Inflammatory macrophage treated with lipopolysaccharide for 4 hours (primary cell): ENCODE results near the gene C1orf159.
"Not testable (repeated sequence)": the region's sequence is repeated elsewhere in the genome, so short reads cannot be mapped to it uniquely, and the experiment has no call there.

Source experiments
- DNase-seq: peaks from one replicate; pipeline ENCODE4 v3.0.0-alpha.2; 2020

The C1orf159 gene

DNA sequence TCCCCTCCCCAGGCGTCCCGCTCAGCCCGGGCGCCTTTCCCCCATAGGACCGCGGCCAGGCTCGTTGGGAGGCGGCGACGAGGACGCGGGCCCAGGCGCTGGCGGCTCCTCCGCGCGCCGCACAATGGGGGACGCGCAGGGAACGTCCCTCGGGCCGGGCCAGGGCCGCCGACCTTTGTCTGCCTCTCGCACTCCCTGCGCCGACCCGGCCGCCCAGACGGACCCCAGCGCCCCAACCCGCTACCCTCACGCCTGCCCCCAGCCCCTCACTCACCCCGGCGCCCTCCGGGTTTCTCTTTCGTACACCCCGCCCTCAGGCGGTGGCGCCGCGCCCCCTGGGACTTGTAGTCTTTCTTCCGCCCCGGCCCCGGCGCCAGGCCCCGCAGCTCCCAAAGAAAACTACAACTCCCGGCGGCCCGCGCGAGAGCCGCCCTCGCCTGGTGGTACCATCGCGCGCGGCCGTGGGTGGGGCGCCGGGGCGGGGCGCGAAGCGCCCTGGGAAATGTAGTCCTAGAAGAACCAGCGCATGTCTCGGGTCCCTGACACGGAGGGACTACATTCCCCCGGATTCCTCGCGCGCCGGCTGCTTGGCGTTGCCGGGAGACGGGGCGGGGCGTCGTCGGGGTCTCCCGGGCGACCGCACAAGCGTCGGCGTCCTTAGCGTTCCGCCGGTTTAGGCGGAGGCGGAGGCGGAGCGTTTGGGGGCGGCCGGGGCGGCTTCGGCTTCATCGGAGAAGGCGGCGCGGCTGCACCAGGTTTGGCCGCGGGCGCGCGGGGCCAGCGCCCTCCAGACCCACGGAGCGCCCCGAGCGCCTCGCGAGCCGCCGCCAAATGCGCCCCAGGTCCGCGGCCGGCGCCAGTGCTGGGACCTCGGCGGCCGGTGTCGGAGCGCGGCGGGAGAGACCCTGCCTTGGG, at the start of gene C1orf159:
C1orf159 (minus strand) TSS at position 304 of the 915 bp plus-strand sequence. CDS start 24,546 bp downstream, outside the sequence.
- peak; percentile 97 for DNase-seq

DNA sequence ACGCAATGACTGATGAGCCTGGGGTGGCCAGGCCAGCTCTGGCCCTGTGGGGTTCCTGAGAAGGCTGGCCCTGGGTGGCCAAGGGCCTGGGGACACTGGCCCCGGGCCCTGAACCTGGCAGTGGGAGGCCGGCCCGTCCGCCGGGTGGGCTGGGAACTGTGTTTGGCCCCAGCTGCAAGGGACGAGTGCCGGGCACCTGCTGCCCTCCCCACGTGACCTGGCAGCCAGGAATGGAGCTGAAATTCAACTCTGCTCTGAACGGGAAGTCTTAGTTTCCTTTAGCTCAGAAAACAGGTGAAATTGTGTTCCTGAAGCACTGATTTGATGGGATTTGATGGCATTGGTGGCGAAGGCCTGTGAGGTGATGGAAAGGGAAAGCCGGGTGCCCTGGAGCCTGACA, 49.6 kb upstream of the C1orf159 start:
- no peak for DNase-seq

DNA sequence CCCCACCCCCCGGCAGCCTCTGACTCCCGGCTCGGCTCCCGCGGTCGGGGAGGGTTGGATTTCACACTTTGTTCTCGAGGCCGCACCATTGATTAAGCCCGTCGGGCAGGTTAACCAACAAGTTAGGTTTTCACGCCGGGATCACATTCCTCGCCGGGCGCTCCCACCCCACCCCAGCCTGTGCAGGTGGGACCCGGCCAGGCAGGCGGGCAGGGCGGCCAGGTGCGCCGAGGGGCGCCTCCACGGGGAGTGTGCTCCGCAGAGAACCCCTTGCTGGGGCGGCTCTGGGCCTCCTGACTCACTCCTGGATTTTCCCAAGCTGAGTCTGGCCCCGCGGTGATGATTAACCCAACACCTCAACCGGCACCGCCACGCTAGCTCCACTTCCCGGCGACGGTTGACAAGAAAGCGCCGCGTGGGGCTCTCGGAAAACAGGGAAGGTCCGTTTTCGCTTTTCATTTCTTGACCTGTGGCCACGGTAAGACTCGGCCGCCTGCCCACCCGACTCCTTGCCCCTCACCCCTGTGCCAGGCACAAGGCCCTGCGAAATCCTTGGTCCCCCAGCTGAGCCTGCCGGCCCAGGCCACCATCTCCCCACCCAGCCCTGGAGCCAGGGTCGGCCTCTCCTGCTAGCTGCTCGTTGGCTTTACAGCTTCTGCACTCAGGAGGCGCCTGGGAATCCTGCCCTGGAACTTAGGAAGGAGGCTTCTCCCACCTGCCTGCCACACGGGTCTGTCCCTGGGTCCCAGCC, 49.0 kb upstream of the C1orf159 start:
- DNase-seq: no peak

DNA sequence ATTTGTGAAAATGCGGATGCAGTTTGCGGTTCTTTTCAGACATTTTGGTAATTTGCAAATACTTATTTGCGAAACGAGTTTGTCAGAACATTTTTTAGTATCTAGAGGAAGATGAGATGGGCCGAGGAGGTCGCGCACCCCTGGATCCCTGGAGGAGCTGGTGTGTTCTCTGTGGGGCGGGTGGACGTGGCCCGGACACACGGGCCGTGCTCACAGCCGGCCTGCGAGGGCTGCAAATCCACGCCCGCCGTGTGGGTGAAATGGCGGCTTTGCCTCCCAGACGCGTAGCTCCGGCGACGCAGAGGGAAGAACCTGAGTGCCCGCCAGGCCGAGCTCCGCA, 48.4 kb upstream of the C1orf159 start:
- no peak for DNase-seq

DNA sequence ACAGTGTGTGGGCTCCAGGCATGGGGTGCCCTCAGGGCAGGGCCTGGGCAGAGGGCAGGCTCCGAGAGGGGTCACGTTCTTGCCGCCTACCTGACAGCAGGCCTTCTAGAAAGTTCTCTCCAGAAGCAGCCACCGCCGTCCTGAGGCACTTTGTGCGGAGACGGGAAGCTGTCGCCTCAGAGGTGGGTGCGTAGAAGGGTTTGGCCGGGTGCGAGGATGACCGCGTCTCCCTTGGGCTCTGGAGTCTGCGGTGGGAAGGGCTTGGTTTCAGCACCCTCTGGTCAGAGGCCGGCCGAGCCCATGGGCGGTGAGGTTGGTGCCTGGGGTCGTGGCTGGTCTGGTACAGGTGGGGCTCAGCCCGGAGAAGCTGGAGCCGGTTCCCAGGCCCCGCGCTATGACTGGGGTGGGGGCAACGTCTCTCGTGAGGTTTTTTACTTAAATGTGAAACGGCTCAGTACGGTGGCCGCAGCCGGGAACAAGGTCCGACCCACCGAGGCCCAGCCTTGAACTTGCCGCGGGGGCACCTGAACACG, 47.7 kb upstream of the C1orf159 start:
- DNase-seq: no peak

DNA sequence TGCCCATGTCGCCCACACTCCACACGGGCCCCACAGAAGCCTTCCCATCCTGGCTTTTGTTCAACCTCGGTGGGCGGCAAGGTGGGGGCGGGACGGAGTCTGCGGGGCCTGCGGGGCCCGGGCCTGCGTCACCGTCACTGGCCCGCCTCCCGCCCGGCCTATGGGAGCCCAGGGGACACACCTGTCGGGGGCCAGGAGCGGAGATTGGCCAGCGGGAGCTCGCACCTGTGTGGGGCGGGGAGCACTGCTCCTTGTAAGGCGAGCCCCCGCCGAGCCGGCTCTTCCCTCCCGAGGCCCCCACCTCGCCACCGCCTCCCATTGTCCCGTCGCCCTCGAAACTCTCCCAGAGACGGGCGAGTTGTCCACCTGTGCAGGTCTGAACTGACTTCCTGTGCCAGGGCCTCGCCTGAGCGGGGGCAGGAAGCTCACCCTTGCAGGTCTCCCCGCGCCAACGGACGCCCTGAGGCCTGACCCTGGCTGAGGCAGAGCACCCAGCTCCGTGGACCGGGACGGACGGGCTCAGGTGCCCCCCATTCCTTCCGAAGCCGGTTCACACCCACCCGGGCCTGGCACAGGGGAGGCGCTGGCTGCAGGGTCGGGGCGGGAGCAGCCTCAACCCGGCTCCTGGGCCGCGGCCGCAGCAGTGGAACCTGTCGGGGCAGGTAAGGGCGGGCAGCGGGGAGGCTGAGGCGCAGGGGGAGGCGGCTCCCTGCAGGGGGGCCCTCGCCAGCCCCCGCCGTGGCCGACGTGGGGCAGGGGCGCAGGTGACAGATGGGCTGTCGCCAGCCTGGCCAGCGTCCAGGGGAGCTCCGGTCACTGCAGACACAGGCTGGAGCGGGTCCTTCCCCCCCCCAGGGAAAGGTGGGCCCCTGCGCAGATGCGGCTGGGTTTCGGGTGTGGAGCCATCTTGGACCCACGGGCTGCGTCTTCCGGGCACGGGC, 47.0 kb upstream of the C1orf159 start:
- DNase-seq: no peak

DNA sequence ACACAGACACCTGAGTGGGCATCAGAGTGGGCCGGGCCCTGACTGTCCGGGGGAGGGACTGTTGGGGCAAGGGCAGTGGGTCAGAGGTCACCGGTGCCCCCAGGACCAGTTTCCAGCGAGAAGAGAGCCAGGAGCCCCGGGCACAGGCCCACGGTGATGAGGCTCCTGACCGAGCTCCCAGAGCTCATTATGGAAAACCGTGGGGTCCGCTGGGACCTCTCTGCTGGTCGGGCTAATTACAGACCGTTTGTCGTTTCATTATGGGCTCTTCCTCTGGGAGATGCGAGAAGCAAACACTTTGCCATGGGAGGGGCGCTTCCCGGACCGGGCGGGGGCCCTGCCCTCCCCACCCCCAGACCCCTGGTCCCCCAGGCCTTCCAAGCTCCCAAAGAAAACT, 45.8 kb upstream of the C1orf159 start:
- DNase-seq: no peak

DNA sequence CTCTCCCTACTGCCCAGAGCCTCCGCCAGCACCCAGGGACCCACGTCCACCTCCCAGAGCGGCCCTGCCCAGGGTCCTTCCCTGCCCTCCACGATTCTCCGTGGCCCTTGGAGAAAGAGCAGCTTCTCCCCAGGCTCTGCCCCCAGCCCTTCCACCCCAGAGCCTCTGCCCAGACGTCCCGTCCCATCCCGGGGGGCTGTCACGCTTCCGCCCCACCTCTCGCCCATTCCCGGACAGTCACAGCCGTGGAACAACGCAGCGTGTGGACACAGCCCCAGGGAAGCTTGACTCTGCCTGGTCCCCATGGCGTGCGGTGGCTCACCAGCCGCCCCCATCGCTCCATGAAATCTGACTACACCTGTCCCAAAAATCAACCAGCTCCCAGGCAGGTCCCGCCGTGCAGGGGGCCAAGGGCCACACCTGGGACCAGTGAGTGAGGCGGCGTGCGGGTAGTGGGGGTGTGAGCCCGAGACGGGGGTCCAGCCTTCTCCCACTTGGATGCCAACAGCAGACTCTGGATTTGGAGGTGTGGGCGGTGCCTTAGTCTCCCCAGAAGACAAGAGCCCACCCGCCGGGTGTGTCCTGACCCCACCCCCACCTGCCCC, 45.3 kb upstream of the C1orf159 start:
- no peak for DNase-seq

DNA sequence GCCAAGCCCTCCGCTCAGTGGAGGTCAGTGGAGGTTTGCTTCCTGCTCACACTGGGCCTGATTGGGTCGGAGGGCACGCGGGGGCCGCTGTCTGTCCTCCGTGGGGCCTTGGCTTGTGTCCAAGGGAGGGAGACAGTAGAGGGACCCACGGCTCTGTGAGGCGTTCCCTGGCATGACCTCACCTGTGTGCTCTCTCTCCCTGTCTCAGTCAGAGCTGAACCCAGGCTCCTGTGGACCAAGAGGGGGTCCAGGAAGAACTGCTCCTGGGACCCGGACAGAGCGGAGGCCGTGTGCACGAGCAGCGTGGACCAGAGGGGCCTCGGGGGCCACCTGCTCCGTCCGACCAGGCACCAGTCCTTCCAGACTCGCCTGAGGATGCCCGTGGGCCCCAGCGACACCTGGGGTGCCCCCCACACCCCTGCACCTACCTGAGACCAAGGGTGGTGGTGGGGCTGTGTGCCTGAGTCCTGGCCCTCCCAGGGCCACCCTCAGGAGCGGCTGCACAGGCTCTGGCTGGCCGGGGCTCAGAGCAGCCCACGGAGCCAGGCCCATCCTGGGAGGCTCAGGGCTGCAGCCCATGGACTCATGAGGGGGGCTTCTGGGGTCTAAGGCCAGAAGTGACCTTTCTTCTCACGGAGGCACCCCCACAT, 44.5 kb upstream of the C1orf159 start:
- no peak for DNase-seq

DNA sequence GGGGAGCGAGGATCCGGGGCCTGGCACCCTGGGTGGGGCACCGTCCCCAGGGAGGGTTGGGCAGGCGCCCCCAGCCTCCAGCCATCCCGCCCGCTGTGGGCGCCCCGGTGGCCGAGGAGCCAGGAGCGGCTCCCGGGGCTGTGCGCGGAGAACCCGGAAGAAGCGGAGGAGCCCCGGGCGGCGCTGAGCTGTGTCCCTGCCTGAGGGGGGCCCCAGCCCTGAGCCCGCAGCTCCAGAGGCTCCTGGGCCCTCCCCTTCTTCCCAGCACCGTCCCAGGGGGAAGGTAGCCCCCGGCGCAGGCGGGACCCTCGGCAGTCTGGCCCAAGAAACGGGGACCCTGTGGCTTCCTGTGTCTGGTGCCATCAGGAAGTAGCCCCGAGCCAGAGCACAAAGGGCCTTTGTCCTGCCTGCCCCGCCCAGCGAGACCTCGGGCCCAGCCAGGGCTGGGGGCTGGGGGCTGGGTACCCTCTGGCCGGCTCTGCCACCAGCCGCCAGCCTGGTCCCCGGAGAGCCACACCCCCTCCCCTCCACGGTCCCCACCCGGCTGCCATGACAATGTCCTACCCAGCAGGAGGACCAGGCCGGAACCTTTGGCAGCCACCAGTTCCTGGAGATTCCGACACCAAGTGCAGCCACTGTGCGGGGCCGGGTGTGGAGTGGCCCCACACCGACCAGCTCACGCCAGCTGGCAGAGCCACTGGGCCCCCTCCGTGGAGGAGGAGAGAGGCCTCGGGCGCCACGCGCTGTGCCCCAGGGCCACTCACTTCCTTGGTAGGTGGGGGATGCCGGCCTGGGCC, 42.2 kb upstream of the C1orf159 start:
- peak; percentile 38 for DNase-seq

DNA sequence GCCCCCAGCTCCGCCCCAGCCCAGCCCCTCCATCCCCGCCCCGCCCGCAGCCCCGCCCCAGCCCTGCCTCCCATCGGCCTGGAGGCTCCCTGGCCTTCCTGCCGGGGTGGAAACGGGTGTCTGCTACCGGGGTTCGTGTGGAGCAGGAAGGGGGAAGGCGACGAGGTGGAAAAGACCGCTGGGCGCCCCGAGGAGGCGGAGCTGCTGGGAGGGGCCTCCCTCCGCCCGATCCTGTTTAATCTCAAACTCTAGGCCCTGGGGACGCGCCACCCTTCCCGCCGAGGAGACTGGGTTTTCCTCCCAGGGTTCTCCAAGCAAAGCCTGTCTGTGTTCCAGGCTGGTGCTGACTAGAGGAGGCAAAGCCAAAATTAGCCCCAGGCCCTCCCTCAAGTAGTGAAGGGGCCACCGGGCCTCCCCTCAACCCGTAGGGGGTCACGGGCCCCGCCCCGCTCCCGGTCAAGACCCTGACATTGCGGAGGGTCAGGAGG, 41.6 kb upstream of the C1orf159 start:
- DNase-seq: peak; percentile 90

DNA sequence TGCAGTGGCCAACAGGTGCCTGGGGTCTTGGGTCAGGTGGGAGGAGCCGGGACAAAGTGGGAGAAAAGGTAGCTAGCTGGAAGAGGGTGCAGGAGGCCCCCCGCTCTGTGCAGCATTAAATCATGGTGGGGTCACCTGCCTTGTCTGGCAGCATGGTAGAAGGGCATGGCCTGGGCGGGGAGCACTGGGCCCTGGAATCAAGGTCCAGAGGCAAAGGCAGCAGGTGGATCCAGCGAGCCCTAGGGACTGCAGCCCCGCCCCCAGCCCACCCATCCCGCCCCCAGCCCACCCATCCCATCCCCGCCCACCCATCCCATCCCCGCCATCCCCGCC, 41.1 kb upstream of the C1orf159 start:
- no peak for DNase-seq

DNA sequence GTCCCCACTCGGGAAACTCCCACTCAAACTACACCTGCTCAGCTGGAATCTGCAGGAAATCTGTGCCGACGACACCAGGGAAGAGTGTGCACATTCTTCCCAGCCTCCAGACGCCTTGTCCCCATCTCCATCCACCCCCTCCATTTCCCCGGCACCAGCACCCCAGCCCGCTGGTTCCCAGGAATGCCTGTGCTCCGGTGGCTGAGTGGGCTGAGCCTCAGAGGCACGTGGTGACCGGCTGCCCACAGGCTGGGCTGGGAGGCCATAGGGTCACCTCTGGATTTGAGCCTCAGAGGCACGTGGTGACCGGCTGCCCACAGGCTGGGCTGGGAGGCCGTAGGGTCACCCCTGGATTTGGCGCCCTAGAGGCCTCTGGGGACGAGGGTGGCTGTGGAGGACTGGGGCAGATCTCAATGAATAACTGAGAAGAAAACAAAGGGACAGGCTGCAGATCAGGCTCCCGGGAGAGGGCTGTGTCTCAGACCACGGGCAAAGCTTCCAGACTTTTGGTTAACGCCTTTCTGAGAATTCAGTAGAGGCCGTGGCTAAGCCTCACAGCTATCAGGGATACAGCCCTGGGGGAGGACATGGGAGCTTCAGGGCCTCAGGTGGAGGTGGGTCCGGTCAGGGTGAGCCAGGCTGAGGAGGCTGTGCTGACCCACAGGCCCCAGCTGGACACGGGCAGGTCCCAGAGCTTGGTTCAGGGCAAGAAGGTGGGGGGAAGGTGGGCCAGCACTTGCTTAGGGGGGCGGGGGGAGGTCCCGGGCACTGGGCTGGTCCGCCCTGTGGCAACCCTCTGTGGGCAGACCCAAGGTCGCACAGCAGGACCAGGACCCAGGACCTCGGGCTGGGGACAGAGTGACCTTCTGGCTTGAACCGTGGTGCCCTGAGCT, 40.5 kb upstream of the C1orf159 start:
- DNase-seq: no peak

DNA sequence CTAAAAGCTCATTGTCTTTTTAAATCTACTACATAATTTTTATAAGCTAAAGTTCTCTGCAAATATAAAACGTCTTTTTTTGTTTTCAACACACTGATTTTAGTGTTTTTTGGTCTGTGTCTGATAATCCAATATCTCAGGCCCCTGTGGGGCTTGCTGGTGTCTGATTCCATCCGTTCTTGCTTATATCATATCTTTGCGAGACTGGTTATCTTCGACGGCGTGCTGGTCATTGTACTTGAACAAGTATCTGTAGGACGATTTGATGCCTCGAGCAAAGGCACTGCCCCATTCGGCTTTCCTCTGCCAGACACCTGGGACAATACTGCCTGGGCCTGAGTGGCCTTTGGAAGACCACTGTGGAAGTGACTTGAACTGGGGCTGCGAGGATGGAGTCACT, 39.4 kb upstream of the C1orf159 start:
- no peak for DNase-seq

DNA sequence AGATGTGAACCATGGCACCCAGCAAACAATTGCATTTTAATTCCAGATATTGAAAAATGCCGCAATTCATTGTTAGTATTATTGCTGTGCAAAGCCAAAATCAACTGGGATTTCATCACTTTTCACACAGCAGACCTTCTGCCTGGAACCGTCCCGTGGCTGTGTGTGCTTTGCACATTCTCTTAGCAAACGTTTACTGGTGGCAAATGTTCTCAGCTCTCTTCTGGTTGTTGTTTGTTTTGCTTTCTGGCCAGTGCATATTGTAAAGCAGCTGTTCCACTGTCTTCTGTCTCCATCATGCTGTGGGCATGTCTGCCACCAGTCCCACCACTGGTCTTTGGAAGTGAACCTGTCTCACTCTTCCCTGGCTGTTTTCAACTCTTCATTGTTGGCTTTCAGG, 38.0 kb upstream of the C1orf159 start:
- no peak for DNase-seq

DNA sequence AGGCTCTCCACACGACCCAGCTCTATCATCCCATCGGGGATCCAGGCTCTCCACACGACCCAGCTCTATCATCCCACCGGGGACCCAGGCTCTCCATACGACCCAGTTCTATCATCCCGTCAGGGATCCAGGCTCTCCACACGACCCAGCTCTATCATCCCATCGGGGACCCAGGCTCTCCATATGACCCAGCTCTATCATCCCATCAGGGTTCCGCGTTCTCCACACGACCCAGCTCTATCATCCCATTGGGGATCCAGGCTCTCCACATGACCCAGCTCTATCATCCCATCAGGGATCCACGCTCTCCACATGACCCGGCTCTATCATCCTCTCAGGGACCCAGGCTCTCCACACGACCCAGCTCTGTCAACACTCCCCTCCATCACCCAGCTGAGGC, 37.3 kb upstream of the C1orf159 start:
- not testable (repeated sequence) for DNase-seq

DNA sequence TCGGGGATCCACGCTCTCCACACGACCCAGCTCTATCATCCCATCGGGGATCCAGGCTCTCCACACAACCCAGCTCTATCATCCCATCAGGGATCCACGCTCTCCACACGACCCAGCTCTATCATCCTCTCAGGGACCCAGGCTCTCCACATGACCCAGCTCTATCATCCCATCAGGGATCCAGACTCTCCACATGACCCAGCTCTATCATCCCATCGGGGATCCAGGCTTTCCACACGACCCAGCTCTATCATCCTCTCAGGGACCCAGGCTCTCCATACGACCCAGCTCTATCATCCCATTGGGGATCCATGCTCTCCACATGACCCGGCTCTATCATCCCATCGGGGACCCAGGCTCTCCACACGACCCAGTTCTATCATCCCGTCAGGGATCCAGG, 36.5 kb upstream of the C1orf159 start:
- not testable (repeated sequence) for DNase-seq

DNA sequence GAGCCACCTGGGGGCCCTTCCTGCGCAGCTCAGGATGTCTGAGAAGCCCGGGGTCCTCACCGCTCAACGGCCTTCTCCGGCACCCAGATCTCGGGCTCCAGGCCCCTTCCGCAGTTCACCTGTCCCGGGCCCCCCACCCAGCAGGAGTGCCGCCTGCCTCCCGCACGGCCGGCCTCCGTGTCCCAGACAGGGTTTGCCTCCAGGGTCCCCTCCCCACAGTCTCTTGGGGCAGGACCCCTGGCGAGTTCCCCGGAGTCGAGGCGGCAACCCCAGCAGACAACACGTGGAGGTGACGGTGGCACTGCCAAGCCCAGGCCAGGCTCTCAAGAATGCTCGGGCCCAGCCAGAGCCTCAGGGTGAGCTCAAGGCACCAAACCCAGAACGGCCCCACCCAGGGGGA, 35.4 kb upstream of the C1orf159 start:
- DNase-seq: no peak

DNA sequence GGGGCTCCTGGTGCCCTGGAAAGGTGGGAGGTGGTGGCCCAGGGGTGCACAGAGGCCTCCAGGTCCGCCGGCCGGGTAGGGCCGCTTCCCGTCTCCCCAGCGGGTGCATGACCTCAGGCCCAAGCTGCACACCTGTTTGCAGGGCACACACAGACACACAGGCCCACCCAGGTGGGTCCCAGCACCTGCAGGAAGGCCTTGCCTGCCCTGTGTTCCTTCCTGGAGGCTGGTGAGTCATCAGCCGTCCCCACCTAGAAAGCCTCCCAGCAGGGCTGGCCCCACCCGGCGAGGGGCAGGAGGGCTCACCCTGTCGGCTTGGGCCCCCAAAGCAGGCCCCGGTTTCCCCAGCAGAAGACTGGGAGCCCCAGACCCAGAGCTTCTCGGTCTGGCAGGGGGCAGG, 34.2 kb upstream of the C1orf159 start:
- DNase-seq: no peak

DNA sequence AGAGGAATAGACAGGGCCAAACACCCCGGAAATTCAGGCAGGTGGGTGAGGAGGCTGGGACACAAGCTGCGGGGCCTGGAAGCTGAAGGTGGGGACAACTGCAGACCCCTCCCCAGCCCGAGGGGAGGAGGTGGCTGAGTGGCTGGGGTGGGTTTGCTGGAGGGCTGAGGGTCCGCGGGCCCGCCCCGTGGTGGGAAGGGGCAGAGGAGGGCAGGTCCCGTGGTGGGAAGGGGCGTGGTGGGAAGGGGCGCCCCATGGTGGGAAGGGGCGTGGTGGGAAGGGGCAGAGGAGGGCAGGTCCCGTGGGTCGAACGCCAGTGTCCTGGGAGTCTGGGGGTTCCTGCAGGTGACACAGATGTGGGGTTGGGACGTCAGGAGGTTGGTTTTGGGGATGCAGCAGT, 33.5 kb upstream of the C1orf159 start:
- no peak for DNase-seq
